Epithelial cell of esophagus (primary cell): Measurements from ENCODE around the gene GNG11.
"Not testable (repeated sequence)": the region's sequence is repeated elsewhere in the genome, so short reads cannot be mapped to it uniquely, and the experiment has no call there.

Experiments used
- DNase-seq: peaks from one replicate; pipeline ENCODE4 v3.0.0; 2010; ENCODE audit warnings: low read depth
- H3K4me3 ChIP-seq: 2 replicates; pipeline ENCODE4 v1.5.1; 2011; ENCODE audit warnings: mild to moderate bottlenecking, low read length, control low read depth
- TF ChIP-seq, protein P1 (sequence below): IDR thresholded peaks from 2 replicates; pipeline ENCODE4 v1.5.1; 2011; ENCODE audit warnings: low read depth, mild to moderate bottlenecking, low read length, control low read depth, inconsistent platforms; ENCODE audit not compliant: insufficient read depth; ENCODE audit errors: missing control alignments

The GNG11 gene

DNA sequence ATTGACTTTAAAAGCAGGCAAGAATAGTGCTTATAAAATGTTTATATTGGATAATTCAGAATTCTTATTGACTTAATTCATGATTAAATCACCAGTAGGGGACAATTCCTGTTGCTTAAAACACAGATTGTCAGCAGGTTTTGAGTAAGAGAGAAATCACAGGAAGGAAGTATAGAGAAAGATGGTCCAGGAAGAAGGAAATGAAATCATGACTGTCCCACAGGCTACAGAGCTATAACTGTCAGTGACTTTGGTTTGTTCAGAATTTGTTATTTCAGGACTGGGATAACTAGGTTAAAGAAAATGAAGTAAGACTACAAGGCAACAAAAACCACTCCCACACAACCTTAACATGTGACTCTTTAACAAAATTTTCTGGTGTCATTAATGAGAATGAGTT is 8.3 kb upstream of the GNG11 start:
- TF ChIP-seq, protein P1, sequence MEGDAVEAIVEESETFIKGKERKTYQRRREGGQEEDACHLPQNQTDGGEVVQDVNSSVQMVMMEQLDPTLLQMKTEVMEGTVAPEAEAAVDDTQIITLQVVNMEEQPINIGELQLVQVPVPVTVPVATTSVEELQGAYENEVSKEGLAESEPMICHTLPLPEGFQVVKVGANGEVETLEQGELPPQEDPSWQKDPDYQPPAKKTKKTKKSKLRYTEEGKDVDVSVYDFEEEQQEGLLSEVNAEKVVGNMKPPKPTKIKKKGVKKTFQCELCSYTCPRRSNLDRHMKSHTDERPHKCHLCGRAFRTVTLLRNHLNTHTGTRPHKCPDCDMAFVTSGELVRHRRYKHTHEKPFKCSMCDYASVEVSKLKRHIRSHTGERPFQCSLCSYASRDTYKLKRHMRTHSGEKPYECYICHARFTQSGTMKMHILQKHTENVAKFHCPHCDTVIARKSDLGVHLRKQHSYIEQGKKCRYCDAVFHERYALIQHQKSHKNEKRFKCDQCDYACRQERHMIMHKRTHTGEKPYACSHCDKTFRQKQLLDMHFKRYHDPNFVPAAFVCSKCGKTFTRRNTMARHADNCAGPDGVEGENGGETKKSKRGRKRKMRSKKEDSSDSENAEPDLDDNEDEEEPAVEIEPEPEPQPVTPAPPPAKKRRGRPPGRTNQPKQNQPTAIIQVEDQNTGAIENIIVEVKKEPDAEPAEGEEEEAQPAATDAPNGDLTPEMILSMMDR = no peak
- no peak for DNase-seq
- no peak overlapping the region for H3K4me3 ChIP-seq

DNA sequence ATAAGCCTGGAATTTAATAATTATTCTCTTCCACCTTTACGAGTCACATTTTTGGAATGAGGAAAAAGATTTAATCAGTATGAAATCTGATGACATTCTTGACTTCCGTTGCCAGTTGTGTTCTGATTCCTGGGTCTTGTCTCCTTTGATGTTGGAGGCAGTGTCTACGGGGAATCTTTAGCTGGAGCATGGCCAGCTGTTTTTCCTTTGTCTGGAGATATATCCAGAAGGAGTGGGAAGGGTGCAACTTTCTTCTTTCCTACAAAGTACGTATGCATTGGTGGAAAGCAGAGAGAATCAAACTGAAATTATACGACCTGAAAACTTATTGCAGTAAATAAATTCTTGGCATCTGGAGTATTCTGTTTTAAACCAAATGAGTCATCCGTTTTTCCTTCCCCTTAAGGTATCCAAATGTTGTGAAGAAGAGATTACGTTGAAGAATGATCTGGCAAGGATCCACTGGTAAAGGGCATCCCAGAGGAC is 6.9 kb upstream of the GNG11 start:
- TF ChIP-seq, protein P1 = no peak
- DNase-seq = peak; percentile 56
- H3K4me3 ChIP-seq = no peak overlapping the region

DNA sequence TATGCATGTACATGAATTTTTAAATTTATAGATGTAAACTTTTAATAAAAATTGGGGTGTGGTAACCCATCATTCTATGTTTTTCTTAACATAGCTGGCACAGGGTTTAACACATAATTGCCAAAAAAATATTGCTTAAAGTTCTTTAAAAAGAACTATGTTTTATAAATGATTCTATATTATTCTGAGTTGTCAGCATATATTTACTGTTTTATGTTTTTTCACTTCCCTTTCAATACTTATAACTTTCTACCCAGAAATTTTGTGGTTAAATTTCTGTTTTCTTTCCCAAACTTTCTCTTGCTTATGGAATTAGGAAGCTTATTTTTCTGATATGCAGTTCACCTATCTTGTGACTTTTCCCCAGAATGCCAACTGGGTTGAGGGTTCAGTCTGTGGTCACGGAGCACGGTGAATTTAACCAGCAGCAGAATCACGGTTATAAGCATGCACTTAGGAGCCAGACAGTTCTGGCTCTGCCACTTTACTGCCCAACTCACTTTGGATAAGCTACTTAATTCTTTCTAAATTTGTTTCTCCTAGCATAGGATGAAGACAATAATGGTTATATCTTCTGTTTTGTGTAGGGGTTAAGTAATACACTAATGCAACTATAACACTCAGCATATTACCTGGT is 6.2 kb upstream of the GNG11 start:
- not testable (repeated sequence) for DNase-seq, H3K4me3 ChIP-seq

DNA sequence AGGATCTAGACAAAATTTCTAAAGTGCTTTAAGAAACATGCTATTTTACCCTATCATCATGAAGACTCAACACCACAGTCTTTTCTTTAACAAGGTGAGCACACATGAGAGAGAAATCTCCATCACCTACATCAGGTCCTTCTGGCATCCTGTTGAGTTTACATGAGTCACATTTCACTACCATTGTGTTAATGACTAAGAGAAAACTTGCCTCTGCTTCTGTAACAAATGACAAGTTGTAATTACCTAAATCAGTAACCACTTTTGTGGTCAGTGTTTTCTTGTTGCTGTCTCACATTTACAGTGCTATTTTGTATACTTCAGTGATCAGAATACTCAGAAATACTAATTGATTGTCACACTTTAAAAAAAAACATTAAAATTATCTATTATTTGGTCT is 5.6 kb upstream of the GNG11 start:
- not testable (repeated sequence) for H3K4me3 ChIP-seq
- peak; percentile 41 for DNase-seq

DNA sequence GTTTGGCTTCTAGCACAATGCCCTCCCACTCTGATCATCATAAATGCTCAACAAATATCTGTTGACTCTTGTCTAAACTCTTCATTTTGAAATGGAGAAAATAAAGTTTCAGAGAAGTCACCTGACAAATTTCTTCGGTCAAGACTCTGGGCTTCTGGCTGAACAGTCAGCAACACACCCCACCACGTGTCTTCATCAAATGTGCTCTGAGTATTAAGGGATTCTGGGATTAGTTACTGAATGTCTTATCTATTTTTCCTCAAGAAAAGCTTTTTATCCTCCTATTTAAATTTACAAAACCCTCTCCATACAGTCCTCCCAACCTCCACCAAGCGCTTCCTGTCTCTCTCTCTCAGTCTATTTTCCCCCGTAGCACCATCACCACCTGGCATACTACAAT is 5.2 kb upstream of the GNG11 start:
- DNase-seq = not testable (repeated sequence)

DNA sequence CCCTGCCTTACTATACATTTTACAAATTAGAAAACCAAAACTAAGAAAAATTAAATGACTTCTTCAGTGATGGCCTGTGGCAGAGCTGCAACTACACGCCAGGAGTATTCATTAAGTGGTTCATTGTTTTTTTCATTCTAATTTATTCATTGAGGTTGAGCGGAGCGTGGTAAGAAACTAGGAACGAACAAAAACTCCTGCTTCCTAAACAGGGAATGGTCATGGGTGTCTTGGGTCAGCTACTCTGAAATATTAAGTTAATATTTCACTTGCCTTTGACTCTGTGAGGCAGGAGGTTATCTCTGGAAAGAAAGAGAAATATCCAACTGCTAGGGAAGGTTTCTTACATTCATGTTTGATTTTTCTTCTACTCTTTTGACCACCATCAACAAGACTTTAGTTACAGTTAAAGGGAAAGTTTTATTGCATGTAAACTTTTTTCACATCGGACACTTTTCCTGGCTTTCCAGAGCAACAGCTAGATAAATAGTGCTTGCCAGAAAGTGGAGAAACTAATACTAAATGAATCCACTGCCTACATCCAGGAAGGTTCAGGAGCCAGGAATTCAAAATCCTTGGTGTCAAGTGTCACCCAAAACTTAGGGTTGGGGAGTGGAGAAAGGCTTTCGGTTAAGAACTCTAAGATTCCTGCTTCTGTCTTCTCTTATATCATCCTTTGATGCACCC is 896 bp upstream of the GNG11 start:
- DNase-seq = no peak
- TF ChIP-seq, protein P1 = no peak
- H3K4me3 ChIP-seq = no peak overlapping the region

More for the DNA sequence above, 5.2 kb upstream of the GNG11 start:
- not testable (repeated sequence) for H3K4me3 ChIP-seq

DNA sequence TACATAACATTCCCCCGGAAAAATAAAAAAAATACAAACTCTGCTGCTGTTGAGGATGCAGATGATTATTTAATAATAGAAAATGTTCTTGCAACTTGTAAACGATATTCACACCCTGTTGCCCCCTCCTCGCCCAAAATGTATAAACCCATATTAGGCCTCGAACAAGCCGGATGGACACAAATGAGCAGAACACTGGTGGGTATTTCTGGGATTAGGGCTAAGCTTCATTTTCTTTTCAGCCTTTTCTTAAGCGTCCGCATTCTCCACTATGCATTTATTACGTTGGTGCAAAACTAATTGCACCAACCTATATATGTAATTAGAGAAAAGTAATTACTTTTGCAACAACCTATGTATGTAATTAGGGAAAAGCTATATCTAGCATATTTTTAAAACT is 349 bp upstream of the GNG11 start:
- peak overlapping the region; percentile 51 for H3K4me3 ChIP-seq
- TF ChIP-seq, protein P1 = no peak
- DNase-seq = no peak

DNA sequence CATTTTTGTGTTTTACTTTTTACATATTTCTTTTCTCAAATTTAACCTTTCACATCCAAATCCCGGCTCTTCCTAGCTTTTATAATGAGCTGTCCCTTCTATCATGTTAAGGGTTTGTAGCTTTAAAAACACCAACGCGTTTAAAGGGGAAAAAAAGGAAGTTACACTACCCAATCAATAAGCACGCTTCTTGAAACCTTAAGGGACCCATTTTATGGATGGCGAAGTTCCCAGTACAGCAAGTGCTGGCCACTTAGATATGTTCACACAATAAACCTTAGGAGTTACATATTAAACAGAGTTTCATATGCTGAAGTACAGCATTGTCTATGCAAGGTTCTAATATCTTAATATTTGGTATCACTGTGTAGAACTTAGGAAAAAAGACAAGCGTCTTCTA is 1.8 kb downstream of the GNG11 start:
- DNase-seq = no peak
- H3K4me3 ChIP-seq = no peak overlapping the region
- TF ChIP-seq, protein P1 = no peak
